ENCODE measurements around the gene HOXA5. TPM values are rescaled to one million over a fixed set of nuclear protein-coding genes. Genes with fewer than 3 reads are reported as not detected.

Gene HOXA5
- total RNA-seq, 1 experiment from 2014 or later = 7.5 TPM

- Histone ChIP-seq H3K4me3 (ENCODE audit: low read length) (no peak overlapping the region), H3K27ac (ENCODE audit: low read length) (no peak overlapping the region)
Observed at GRCh38 chr7:27101171-27101956, 42.1 kb downstream of the HOXA5 start.

DNA sequence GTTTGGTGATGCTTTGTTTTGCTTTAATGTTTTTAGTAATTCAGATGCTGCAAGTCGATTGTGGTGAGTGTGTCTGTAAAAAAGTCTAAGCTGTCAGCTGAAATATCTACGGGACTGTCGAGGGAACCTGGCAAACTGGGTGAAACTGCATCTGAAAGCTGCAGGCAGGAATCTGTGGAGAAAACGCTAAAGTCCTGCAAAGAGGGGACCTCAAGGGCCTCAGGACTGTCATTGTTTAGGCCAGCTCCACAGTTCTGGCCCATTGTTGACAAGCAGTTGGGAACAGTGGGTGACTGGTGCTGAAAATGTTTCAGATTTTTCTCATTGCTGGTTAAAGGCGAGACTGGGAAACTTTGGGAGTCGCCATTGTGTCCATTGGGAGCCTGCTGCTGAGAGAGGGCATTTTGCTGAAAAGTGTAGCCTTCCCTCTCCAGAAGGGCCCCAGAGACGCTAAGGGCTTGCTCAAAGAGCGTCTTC lies 42.7 kb downstream of the HOXA5 start:
- Histone ChIP-seq H3K4me2 (ENCODE audit: low read length) (no peak overlapping the region), H2AFZ (ENCODE audit: low read length) (no peak overlapping the region), H3K4me1 (ENCODE audit: insufficient read depth, low read length) (peaks cover 11% of the 10 kb centered on the region), H3K9ac (ENCODE audit: low read length) (no peak overlapping the region), H3K27ac (ENCODE audit: low read length) (no peak overlapping the region), H4K20me1 (ENCODE audit: low read length) (no peaks in the 10 kb centered on the region), H3K9me3 (ENCODE audit: low read length) (no peaks in the 10 kb centered on the region), H3K9me2 (replicated peaks; ENCODE audit: low read length) (no peaks in the 10 kb centered on the region), H3K79me2 (ENCODE audit: low read length) (peaks cover 41% of the 10 kb centered on the region), H3K27me3 (ENCODE audit: low read length) (no peaks in the 10 kb centered on the region), H3F3A (ENCODE audit: low read length, unreplicated experiment) (no peaks in the 10 kb centered on the region), H3K36me3 (ENCODE audit: low read depth, low read length) (peaks cover 14% of the 10 kb centered on the region; the same call in 1 of the 2 replicates), H3K4me3 (ENCODE audit: low read length) (no peak overlapping the region)
- BruUV-seq (replicated peaks) = no TSS peak
- ATAC-seq (no peak), DNase-seq (no peak)
- intact Hi-C loops (cut with micrococcal nuclease) = no loop called here
- CTCF ChIA-PET = no interaction called here
- TF ChIP-seq CTCF (conservative IDR thresholded peaks at IDR 0.05; ENCODE audit: low read depth, low read length) (no peak), EZH2 (IDR thresholded peaks at IDR 0.05; ENCODE audit: low read length, unreplicated experiment) (no peak)
- POLR2A ChIA-PET (ENCODE audit: unreplicated experiment) = no interaction called here

More at GRCh38 chr7:27101171-27101956, 42.1 kb downstream of the HOXA5 start:
- Histone ChIP-seq H3K4me2 (ENCODE audit: low read length) (no peak overlapping the region), H3K9me3 (ENCODE audit: low read length) (no peaks in the 10 kb centered on the region), H3K9me2 (replicated peaks; ENCODE audit: low read length) (no peaks in the 10 kb centered on the region), H3K27me3 (ENCODE audit: low read length) (no peaks in the 10 kb centered on the region), H3K79me2 (ENCODE audit: low read length) (peaks cover 38% of the 10 kb centered on the region), H3K4me1 (ENCODE audit: insufficient read depth, low read length) (peaks cover 11% of the 10 kb centered on the region), H2AFZ (ENCODE audit: low read length) (no peak overlapping the region), H3K36me3 (ENCODE audit: low read depth, low read length) (peaks cover 14% of the 10 kb centered on the region; the same call in 1 of the 2 replicates), H3K9ac (ENCODE audit: low read length) (no peak overlapping the region), H4K20me1 (ENCODE audit: low read length) (no peaks in the 10 kb centered on the region), H3F3A (ENCODE audit: low read length, unreplicated experiment) (no peaks in the 10 kb centered on the region)
- ChIA-PET CTCF (no interaction called here), POLR2A (ENCODE audit: unreplicated experiment) (no interaction called here)
- ATAC-seq (no peak), DNase-seq (no peak)
- BruUV-seq (replicated peaks) = no TSS peak
- TF ChIP-seq EZH2 (IDR thresholded peaks at IDR 0.05; ENCODE audit: low read length, unreplicated experiment) = no peak
- no peak for TF ChIP-seq CTCF (conservative IDR thresholded peaks at IDR 0.05; ENCODE audit: low read depth, low read length)
- no peak for TF ChIP-seq EZH2phosphoT487 (IDR thresholded peaks at IDR 0.05; ENCODE audit: borderline replicate concordance, low read length)
- intact Hi-C loops (cut with micrococcal nuclease) = no loop called here

Data from PC-3 (cell line).